ENCODE results near the gene EPHB1. TPM values are rescaled to one million over a fixed set of nuclear protein-coding genes. Genes with fewer than 3 reads are reported as not detected.

EPHB1 gene
- polyA plus RNA-seq, 3 donors from 2014 or later: 0.45 to 1.7 (median 0.48) TPM

- Mint-ChIP-seq H3K36me3 (no peaks in the 10 kb centered on the region), H3K4me1 (no peaks in the 10 kb centered on the region), H3K27ac (no peak overlapping the region), H3K27me3 (ENCODE audit: low read depth in 3 of 3) (peaks cover 0 to 5% (median 2%) of the 10 kb centered on the region in 3 donors), H3K4me3 (no peak overlapping the region), H3K9me3 (peaks cover 0 to 15% (median 5%) of the 10 kb centered on the region in 6 donors)
- no peak for DNase-seq
Measured at GRCh38 chr3:135075157-135075556, 280.1 kb downstream of the EPHB1 start.

- no peak for DNase-seq
- Mint-ChIP-seq H3K4me1 (no peaks in the 10 kb centered on the region), H3K9me3 (peaks cover 0 to 12% (median 2%) of the 10 kb centered on the region in 6 donors), H3K27me3 (ENCODE audit: low read depth in 3 of 3) (peaks cover 0 to 5% (median 2%) of the 10 kb centered on the region in 3 donors), H3K36me3 (no peaks in the 10 kb centered on the region), H3K4me3 (no peak overlapping the region), H3K27ac (no peak overlapping the region)
Measured at GRCh38 chr3:135076341-135076740, 281.3 kb downstream of the EPHB1 start.

- H3K27me3 Mint-ChIP-seq (ENCODE audit: low read depth in 3 of 3): peaks cover 0 to 5% (median 0%) of the 10 kb centered on the region in 3 donors
- H3K4me3 Mint-ChIP-seq: no peak overlapping the region
- DNase-seq: no peak
- H3K4me1 Mint-ChIP-seq: no peaks in the 10 kb centered on the region
- H3K36me3 Mint-ChIP-seq: no peaks in the 10 kb centered on the region
- peaks cover 0 to 15% (median 2%) of the 10 kb centered on the region in 6 donors for H3K9me3 Mint-ChIP-seq
- H3K27ac Mint-ChIP-seq: no peak overlapping the region
Measured at GRCh38 chr3:135077186-135077585, 282.1 kb downstream of the EPHB1 start.

DNA sequence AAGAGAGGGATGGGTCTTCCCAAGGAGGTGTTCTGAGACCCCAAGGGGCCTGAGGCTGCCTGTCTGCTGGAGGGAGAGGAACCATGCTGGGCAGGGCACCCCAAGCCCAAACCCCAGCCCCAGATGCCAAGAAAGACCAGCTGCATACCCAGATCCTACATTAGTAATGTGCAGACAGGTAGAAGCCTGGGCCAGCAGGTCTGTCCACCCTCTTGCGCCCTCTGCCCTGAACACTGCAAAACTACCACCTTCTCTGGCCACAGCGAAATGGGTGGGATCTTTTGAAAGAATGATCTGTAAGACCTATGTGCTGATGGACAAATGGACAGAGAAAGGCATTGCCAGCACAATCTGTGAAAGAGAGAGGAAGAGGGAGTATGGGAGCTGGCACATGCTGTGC is 283.2 kb downstream of the EPHB1 start:
- no peak for DNase-seq
- H3K36me3 Mint-ChIP-seq: no peaks in the 10 kb centered on the region
- no peak overlapping the region for H3K27ac Mint-ChIP-seq
- peaks cover 0 to 5% (median 0%) of the 10 kb centered on the region in 3 donors for H3K27me3 Mint-ChIP-seq (ENCODE audit: low read depth in 3 of 3)
- H3K4me1 Mint-ChIP-seq: no peaks in the 10 kb centered on the region
- no peak overlapping the region for H3K4me3 Mint-ChIP-seq
- H3K9me3 Mint-ChIP-seq: peaks cover 0 to 15% (median 0%) of the 10 kb centered on the region in 6 donors

DNA sequence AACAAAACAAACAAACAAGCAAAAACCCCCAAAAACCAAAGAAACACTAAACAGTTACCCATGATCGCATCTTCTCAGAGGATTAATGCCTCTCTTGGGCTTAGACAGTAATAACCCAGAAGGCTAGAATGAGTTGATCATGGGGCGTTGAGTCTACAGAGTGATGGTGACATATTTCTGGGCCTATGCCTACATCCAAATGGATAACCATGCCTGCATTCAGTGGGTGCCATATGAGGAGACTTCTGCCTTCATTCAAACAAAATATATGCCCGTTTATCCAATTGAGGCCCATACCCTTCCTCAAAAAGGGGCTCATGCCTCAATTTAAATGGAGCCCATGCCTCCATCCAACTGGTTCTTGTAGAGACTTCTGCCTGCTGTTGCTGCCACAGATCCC is 284.0 kb downstream of the EPHB1 start:
- H3K4me3 Mint-ChIP-seq: no peak overlapping the region
- H3K4me1 Mint-ChIP-seq: no peaks in the 10 kb centered on the region
- peaks cover 0 to 5% (median 0%) of the 10 kb centered on the region in 3 donors for H3K27me3 Mint-ChIP-seq (ENCODE audit: low read depth in 3 of 3)
- no peaks in the 10 kb centered on the region for H3K36me3 Mint-ChIP-seq
- H3K27ac Mint-ChIP-seq: no peak overlapping the region
- peaks cover 0 to 15% (median 0%) of the 10 kb centered on the region in 6 donors for H3K9me3 Mint-ChIP-seq
- DNase-seq: no peak

- Mint-ChIP-seq H3K36me3 (no peaks in the 10 kb centered on the region), H3K4me1 (no peaks in the 10 kb centered on the region), H3K4me3 (no peak overlapping the region), H3K27me3 (ENCODE audit: low read depth in 3 of 3) (peaks cover 0 to 5% (median 0%) of the 10 kb centered on the region in 3 donors), H3K9me3 (peaks cover 0 to 12% (median 0%) of the 10 kb centered on the region in 6 donors), H3K27ac (no peak overlapping the region)
- no peak for DNase-seq
Measured at GRCh38 chr3:135081451-135081850, 286.4 kb downstream of the EPHB1 start.

DNA sequence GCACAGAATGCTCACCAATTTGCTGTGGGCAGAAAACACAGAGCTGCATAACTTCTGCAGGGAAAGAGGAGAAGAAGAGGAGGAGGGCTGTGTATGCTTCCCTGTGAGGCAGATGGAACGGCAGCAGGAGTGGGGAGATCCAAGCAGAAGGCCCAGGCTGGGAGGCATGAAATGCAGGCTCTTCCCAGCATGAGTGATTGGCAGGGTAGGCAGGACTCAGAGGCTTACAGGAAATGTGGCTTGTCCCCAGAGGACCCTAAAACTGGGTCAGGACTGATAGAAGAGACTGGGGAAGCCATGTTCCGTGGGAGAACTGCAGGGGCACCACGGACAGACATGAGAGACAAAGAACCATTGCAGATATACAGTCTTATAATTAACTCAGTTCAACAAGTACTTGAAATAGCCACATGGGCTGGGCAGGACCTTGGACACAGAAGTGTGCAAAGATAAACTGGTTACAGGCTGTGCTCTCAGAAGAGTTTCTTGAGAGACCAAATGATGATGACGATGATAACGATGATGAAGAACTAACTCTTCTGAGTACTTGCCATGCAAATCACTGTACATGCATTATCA is 286.9 kb downstream of the EPHB1 start:
- Mint-ChIP-seq H3K27me3 (ENCODE audit: low read depth in 3 of 3) (peaks cover 0 to 3% (median 0%) of the 10 kb centered on the region in 3 donors), H3K4me1 (no peaks in the 10 kb centered on the region), H3K36me3 (no peaks in the 10 kb centered on the region), H3K9me3 (peaks cover 0 to 7% (median 0%) of the 10 kb centered on the region in 6 donors), H3K4me3 (no peak overlapping the region), H3K27ac (no peak overlapping the region)
- no peak for DNase-seq

- no peaks in the 10 kb centered on the region for H3K36me3 Mint-ChIP-seq
- no peak overlapping the region for H3K27ac Mint-ChIP-seq
- H3K4me3 Mint-ChIP-seq: no peak overlapping the region
- peaks cover 0 to 7% (median 0%) of the 10 kb centered on the region in 6 donors for H3K9me3 Mint-ChIP-seq
- no peaks in the 10 kb centered on the region for H3K4me1 Mint-ChIP-seq
- peaks cover 0 to 6% (median 0%) of the 10 kb centered on the region in 3 donors for H3K27me3 Mint-ChIP-seq (ENCODE audit: low read depth in 3 of 3)
- no peak for DNase-seq
Measured at GRCh38 chr3:135082706-135083105, 287.6 kb downstream of the EPHB1 start.

GRCh38 chr3:135083179-135083578 is 288.1 kb downstream of the EPHB1 start:
- Mint-ChIP-seq H3K27me3 (ENCODE audit: low read depth in 3 of 3) (peaks cover 0 to 6% (median 0%) of the 10 kb centered on the region in 3 donors), H3K4me3 (no peak overlapping the region), H3K36me3 (no peaks in the 10 kb centered on the region), H3K4me1 (no peaks in the 10 kb centered on the region), H3K27ac (no peak overlapping the region), H3K9me3 (peaks cover 0 to 3% (median 0%) of the 10 kb centered on the region in 6 donors)
- no peak for DNase-seq

GRCh38 chr3:135083756-135084155 is 288.7 kb downstream of the EPHB1 start:
- Mint-ChIP-seq H3K27me3 (ENCODE audit: low read depth in 3 of 3) (peaks cover 0 to 6% (median 0%) of the 10 kb centered on the region in 3 donors), H3K36me3 (no peaks in the 10 kb centered on the region), H3K4me1 (no peaks in the 10 kb centered on the region), H3K27ac (no peak overlapping the region), H3K4me3 (no peak overlapping the region), H3K9me3 (peaks cover 0 to 3% (median 0%) of the 10 kb centered on the region in 6 donors)
- no peak for DNase-seq

- H3K27me3 Mint-ChIP-seq (ENCODE audit: low read depth in 3 of 3): peaks cover 0 to 3% (median 0%) of the 10 kb centered on the region in 3 donors
- H3K4me1 Mint-ChIP-seq: no peaks in the 10 kb centered on the region
- peaks cover 0 to 3% (median 0%) of the 10 kb centered on the region in 6 donors for H3K9me3 Mint-ChIP-seq
- H3K36me3 Mint-ChIP-seq: no peaks in the 10 kb centered on the region
- no peak overlapping the region for H3K4me3 Mint-ChIP-seq
- no peak for DNase-seq
- H3K27ac Mint-ChIP-seq: no peak overlapping the region
Measured at GRCh38 chr3:135084405-135084804, 289.3 kb downstream of the EPHB1 start.

- DNase-seq: no peak
- Mint-ChIP-seq H3K27me3 (ENCODE audit: low read depth in 3 of 3) (peaks cover 0 to 3% (median 0%) of the 10 kb centered on the region in 3 donors), H3K9me3 (peaks cover 0 to 3% (median 0%) of the 10 kb centered on the region in 6 donors), H3K4me1 (no peaks in the 10 kb centered on the region), H3K27ac (no peak overlapping the region), H3K4me3 (no peak overlapping the region), H3K36me3 (no peaks in the 10 kb centered on the region)
Measured at GRCh38 chr3:135084976-135085375, 289.9 kb downstream of the EPHB1 start.

DNA sequence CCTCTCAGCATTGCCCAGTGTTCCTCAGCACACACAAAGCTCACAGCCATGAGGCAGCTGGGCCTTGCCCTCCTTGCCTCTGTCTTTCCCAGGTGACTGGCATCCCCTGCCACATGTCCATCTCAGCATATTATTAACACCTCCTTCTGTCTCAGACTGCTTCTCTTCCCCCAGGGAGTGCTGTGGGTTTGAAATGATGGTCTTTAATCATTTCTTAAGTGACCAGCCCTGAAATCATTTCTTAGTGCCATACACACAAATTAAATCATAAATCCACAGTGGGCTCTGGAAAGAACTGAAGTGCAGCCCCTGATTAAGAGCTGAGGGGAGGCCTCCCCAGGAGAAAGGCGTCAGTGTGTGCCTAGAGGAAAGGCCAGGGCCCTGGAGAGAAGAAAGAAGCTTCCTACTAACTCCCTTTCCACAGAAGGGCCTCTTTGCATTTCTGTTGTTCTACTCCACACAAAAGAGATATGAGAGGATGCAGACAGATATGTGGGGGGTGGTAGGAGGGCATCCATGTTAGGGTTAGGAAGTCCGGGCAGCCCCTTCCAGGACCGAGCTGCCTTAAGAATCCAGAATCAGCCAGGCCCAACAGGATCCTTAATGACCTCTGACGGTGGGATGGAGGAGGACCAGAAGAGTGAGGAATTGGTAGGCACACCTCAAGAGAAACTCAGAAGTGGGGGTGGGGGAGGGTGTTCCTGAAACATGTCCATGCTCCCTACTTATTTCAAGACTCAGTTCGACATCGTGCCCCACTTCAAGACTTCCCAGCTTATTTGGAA is 290.8 kb downstream of the EPHB1 start:
- Mint-ChIP-seq H3K4me1 (no peaks in the 10 kb centered on the region), H3K4me3 (no peak overlapping the region), H3K9me3 (peaks cover 0 to 6% (median 0%) of the 10 kb centered on the region in 6 donors), H3K27me3 (ENCODE audit: low read depth in 3 of 3) (peaks cover 0 to 3% (median 0%) of the 10 kb centered on the region in 3 donors), H3K27ac (no peak overlapping the region), H3K36me3 (no peaks in the 10 kb centered on the region)
- DNase-seq: no peak

GRCh38 chr3:135087782-135088181 is 292.7 kb downstream of the EPHB1 start:
- H3K27ac Mint-ChIP-seq: no peak overlapping the region
- H3K9me3 Mint-ChIP-seq: peaks cover 0 to 3% (median 0%) of the 10 kb centered on the region in 6 donors
- DNase-seq: no peak

More at GRCh38 chr3:135087782-135088181, 292.7 kb downstream of the EPHB1 start:
- Mint-ChIP-seq H3K4me3 (no peak overlapping the region), H3K36me3 (no peaks in the 10 kb centered on the region), H3K4me1 (no peaks in the 10 kb centered on the region), H3K27me3 (ENCODE audit: low read depth in 3 of 3) (peaks cover 0 to 4% (median 0%) of the 10 kb centered on the region in 3 donors)

All from immature natural killer cell (primary cell).